ENCODE results near the gene GRIK3. TPM values are rescaled to one million over a fixed set of nuclear protein-coding genes. Genes with fewer than 3 reads are reported as not detected.
"Not testable (repeated sequence)": the region's sequence is repeated elsewhere in the genome, so short reads cannot be mapped to it uniquely, and the experiment has no call there.

Gene GRIK3
- total RNA-seq, 1 donor from 2014 or later: not detected

GRCh38 chr1:36769886-36770830 is 264.2 kb downstream of the GRIK3 start:
- no peak for DNase-seq (ENCODE audit: low read depth in 2 of 2)

GRCh38 chr1:36768486-36769178 is 265.7 kb downstream of the GRIK3 start:
- no peak for DNase-seq (ENCODE audit: low read depth in 2 of 2)

DNA sequence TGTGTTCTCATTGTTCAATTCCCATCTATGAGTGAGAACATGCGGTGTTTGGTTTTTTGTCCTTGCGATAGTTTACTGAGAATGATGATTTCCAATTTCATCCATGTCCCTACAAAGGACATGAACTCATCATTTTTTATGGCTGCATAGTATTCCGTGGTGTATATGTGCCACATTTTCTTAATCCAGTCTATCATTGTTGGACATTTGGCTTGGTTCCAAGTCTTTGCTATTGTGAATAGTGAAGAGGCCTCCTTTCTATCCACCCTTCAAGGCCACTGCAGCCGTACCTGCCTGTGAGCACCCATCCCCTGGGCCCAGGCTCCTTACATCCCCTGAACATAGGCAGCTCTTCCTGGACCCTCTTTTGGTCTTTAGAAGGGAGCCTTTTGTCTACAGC is 266.9 kb downstream of the GRIK3 start:
- DNase-seq (ENCODE audit: low read depth in 2 of 2): not testable (repeated sequence)

DNA sequence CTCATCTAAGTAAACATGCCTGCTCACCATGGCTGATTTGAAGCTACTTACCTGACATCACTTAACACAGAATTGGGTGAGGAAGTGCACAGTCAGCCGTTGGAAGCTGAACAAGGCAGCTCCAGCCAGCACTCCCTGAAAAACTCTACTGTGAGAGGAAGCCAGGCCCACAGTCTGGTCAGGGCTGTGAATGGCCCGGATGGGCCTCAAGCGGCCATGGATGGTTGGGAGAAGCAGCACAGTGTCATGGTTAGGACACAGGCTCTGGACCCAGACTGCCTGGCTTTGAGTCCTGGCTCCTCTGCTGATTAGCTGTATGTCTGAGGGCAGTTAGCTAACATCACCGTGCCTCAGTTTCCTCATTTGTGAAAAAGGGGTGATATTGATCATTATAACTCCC is 267.8 kb downstream of the GRIK3 start:
- DNase-seq (ENCODE audit: low read depth in 2 of 2): no peak

- no peak for DNase-seq (ENCODE audit: low read depth in 2 of 2)
These were observed 268.5 kb downstream of the GRIK3 start for GRCh38 chr1:36765785-36766300.

DNA sequence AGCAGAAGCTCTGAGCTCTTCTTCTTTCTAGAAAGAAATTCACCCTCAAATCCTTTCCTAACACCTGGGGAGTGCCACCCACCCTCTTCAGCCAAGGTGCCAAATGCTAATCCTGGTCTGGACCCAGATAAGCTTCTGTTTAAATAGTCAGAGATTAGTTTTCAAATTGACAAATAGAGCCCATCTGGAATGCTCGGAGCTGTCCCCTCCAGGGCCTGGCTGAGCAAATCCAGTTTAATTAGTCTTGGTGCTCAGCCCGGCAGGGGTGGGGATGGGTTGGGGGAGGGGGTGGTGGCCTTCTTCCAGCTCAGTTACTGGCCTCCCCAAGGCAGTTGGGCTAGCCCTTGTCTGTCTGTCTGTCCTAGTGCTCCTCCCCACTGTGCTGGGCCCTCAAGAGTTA is 269.5 kb downstream of the GRIK3 start:
- no peak for DNase-seq (ENCODE audit: low read depth in 2 of 2)

GRCh38 chr1:36763771-36764170 is 270.5 kb downstream of the GRIK3 start:
- no peak for DNase-seq (ENCODE audit: low read depth in 2 of 2)

DNA sequence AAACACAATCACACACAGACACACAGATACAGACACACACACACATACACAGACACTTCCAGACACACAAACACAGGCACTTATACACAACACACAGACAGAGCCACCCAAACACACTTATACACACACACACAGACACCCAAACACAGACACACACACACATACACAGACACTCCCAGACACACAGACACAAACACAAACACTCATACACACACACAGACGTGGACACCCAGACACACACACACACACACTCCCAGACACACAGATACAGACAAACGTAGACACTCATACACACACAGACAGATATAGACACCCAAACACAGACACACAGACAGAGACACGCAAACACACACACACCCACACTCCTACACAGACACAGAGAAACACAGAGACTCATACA is 272.1 kb downstream of the GRIK3 start:
- no peak for DNase-seq (ENCODE audit: low read depth in 2 of 2)

DNA sequence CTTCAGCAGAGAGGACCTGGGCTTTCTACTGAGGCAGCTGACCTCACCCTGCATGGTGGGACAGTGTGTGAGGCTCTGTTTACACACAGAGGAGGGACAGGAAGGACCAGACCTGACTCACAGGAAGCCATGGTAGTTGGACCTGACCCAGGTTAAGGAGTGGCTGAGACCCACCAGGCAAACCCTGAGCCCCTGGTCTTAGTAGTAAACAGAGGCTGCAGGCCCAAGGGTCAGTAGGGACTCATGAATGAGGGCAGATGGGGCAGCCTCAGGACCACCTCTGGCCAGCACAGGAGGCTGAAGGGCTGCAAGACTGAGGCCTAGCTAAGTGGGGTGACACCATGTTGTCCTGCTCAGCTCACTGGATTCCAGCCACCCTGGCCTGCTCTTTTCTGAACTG is 273.2 kb downstream of the GRIK3 start:
- peak; percentile 64 to 74 for DNase-seq (ENCODE audit: low read depth in 2 of 2)

DNA sequence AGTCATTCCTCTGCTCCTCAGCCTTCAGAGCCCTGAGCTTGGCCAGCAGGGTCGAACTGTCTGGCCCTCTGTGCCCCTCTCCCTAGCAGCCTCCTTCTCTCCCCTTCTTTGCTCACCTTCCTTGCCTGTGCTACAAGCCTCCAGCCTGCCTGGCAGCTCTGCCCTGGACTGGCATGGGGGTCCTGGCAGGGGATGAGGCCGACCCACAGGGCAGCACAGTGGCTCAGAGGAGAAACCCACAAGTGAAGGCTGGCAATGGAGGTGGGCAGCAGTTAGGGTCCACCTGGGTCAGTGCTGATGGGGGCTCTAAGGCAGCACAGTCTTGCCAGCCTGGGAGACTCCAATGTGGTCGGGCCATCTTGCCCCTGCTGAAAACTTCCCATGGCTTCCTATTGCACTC is 274.2 kb downstream of the GRIK3 start:
- no peak for DNase-seq (ENCODE audit: low read depth in 2 of 2)

DNA sequence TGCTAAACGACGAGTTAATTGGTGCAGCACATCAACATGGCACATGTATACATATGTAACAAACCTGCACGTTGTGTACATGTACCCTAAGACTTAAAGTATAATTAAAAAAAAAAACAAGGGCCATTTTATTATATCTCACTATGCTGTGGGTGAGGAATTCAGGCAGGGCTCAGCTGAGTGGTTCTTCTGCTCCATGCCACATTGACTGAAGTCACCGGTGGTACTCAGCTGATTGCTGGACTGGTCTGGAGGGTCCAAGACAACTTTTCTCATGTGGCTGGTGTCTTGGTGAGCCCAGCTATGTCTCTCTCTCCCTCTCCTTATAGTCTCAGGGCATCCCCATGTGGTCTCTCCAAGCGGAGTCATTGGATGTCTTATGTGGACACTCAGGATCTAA is 275.0 kb downstream of the GRIK3 start:
- no peak for DNase-seq (ENCODE audit: low read depth in 2 of 2)

DNA sequence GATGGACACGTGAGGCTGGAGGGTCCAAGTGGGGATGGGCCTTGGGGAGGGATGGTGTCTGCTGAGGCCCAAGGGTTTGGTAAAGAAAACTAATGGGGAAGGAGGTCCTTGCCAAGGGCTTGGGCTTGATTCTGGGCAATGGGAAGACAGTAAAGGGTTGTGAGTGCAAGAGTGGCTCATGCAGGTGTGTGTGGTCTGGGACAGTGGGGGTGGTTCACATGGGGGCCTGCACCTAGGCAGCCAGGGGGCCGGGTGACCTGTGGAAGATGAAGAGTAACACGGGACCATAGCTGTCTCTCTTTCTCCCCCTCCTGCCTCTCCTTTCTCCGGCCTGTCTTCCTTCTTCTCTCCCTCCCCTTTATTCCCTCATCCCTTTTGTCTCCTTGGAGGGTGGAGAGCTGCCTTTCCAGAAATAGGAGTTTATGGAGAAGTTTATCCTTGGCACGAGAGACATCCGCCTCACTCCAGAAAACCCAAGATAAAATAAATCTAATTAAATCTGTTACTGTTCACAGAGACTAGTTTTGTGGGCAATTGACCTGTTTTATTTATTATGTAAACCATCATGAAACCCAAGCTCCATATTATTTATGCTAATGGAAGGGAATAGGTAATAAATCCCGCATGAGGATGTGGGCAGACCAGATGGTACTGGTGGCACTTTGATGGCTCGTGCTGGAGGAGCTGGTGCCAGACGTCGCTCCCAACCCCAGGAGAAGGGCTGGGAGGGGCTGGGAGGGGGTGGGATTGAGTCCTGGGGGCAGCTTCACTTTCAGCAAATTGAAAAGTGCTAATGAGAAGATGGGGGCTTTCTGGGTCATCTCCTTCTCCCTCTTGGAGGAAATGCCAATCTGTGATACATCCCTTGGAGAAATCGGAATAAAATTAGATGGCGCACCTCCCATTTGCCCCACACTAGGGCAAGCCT is 278.7 kb downstream of the GRIK3 start:
- DNase-seq (ENCODE audit: low read depth in 2 of 2): no peak

GRCh38 chr1:36754366-36754765 is 279.9 kb downstream of the GRIK3 start:
- no peak for DNase-seq (ENCODE audit: low read depth in 2 of 2)

DNA sequence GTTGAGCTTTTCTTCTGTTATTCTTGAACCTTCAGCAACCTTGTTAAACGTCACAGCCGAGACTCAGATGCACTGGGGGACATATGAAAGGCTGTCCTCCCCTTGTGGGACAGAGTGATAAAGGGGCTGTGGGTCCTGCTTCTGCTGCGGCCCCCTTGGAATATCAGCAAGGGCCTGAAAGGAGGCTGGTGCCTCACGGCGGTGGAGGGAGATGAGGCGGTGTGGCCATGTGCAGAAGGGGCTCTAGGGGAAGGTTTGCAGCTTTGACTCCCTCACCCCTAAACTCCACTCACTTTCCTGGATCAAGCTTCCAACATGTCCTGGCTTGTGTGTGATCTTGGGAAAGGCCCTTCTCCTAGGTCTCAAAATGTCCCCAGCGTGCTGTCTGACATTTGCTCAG is 280.9 kb downstream of the GRIK3 start:
- no peak for DNase-seq (ENCODE audit: low read depth in 2 of 2)

- peak in 1 of 2 donors; percentile 12 for DNase-seq (ENCODE audit: low read depth in 2 of 2)
These were observed 281.4 kb downstream of the GRIK3 start for GRCh38 chr1:36752891-36753361.

DNA sequence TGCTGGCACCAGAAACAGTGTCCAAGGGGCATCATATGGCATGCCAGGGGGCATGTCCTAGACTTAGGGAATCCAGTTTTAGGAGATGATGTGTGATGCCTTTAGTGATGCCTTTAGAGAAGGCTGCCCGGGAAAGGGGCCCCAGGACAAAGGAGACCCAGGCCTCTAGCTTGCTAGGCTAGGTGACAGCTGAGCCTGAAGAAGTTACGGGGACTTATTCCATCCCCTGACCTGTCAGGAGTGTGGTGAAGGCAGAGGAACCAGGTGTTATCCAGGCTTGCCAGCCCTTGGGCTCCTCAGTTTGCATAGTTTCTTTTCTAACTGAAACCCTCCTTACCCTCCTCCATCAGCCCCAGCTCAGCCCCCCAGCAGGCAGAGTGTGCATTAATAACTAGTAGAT is 281.9 kb downstream of the GRIK3 start:
- DNase-seq (ENCODE audit: low read depth in 2 of 2): no peak

DNA sequence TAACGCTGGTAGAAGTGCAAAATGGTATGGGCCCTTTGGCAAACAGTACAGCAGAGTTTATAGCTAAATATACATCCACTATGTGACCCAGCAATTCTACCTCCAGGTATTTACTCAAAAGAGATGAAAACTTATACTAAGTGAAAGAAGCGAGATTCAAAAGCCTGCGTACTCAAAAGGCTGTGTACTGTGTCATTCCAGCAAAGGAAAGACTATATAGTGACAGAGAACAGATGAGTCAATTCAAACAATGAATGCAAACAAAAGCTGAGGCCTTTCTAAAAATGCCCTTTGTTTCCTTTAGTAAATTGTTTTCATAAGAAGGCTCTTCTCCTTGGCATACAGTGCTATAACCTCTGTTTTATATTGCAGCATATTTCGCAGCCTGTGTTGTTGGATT is 282.8 kb downstream of the GRIK3 start:
- peak in 1 of 2 donors; percentile 18 for DNase-seq (ENCODE audit: low read depth in 2 of 2)

- DNase-seq (ENCODE audit: low read depth in 2 of 2): no peak
These were observed 285.8 kb downstream of the GRIK3 start for GRCh38 chr1:36748466-36748865.

All from dermis microvascular lymphatic vessel endothelial cell (primary cell).